ENCODE results near the gene C16orf96. TPM values are rescaled to one million over a fixed set of nuclear protein-coding genes. Genes with fewer than 3 reads are reported as not detected.

C16orf96 gene
- total RNA-seq, 1 experiment from 2014 or later = 0.10 TPM

DNA sequence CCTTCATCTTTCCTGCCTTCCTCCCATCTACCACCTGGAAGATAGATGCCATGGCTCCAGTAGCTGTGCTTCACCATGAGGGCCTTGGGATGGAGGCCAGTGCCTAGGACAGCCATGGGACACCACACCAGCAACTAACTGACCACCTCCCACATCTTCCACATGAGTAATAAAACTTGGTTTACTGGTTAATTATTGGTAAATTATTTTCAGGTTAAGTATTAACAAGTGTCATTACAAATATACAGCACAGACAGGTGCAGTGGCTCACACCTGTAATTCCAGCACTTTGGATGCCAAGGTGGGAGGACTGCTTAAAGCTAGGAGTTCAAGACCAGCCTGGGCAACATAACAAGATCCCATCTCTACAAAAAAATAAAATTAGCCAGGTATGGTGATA is 31.6 kb upstream of the C16orf96 start:
- Histone ChIP-seq H3K79me2 (ENCODE audit: insufficient read depth, low read length) (no peaks in the 10 kb centered on the region), H3K27me3 (ENCODE audit: insufficient read depth, low read length) (no peaks in the 10 kb centered on the region), H3K36me3 (ENCODE audit: control insufficient read depth in 1 of 2, insufficient read depth in 2 of 2, low read length in 2 of 2) (no peaks in the 10 kb centered on the region), H3K4me1 (ENCODE audit: control insufficient read depth in 1 of 2, insufficient read depth in 2 of 2, low read length in 2 of 2) (no peaks in the 10 kb centered on the region), H3K4me3 (replicated peaks in 1 of 2; ENCODE audit: low read depth in 1 of 2, low read length in 2 of 2) (no peak overlapping the region), H4K20me1 (ENCODE audit: insufficient read depth) (no peaks in the 10 kb centered on the region), H3K27ac (ENCODE audit: low read depth, low read length) (no peak overlapping the region), H3K4me2 (ENCODE audit: low read length) (no peak overlapping the region), H3K9me2 (ENCODE audit: insufficient read depth) (no peaks in the 10 kb centered on the region), H2AFZ (ENCODE audit: low read depth, low read length, poor library complexity, severe bottlenecking) (no peak overlapping the region), H3K9me3 (ENCODE audit: control insufficient read depth in 1 of 2, insufficient read depth in 1 of 2, low read depth in 1 of 2, low read length in 2 of 2) (no peaks in the 10 kb centered on the region), H3K9ac (ENCODE audit: low read length) (no peak overlapping the region)
- ATAC-seq (no peak), DNase-seq (ENCODE audit: low read depth, low spot score) (no peak)
- ChIA-PET RAD21 (ENCODE audit: low non-redundant PET in 1 of 2, low total read pairs in 2 of 2, uncharacterized antibody in 2 of 2, unreplicated experiment in 2 of 2) (no interaction called here), CTCF (no interaction called here), POLR2A (no interaction called here)
- BruUV-seq (replicated peaks) = no TSS peak
- no peak for TF ChIP-seq JUND (IDR thresholded peaks at IDR 0.05)
- TF ChIP-seq, protein P1, sequence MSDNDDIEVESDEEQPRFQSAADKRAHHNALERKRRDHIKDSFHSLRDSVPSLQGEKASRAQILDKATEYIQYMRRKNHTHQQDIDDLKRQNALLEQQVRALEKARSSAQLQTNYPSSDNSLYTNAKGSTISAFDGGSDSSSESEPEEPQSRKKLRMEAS (IDR thresholded peaks at IDR 0.05) = no peak
- intact Hi-C loops (cut with micrococcal nuclease) = no loop called here

DNA sequence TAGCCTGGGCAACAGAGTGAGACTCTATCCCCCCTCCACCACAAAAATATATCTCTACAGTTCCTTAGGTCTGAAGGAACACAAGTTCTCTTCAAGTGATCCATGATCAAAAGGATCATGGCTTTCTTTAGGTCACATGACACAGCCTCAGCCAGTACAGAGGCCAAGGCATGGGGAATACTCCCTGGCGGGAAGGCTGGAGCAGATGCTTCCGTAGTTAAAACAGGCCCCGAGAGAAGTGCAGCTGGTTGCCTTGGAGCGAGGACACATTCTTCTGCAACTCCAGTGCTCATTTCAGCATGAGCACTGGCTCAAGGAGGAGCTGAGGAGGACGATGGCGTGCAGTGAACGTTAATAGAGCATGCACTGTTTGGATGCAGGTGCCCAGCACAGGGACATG is 31.1 kb upstream of the C16orf96 start:
- ChIA-PET RAD21 (ENCODE audit: low non-redundant PET in 1 of 2, low total read pairs in 2 of 2, uncharacterized antibody in 2 of 2, unreplicated experiment in 2 of 2) (no interaction called here), POLR2A (no interaction called here), CTCF (no interaction called here)
- no TSS peak for BruUV-seq (replicated peaks)
- Histone ChIP-seq H3K4me1 (ENCODE audit: control insufficient read depth in 1 of 2, insufficient read depth in 2 of 2, low read length in 2 of 2) (no peaks in the 10 kb centered on the region), H3K36me3 (ENCODE audit: control insufficient read depth in 1 of 2, insufficient read depth in 2 of 2, low read length in 2 of 2) (no peaks in the 10 kb centered on the region), H3K4me3 (replicated peaks in 1 of 2; ENCODE audit: low read depth in 1 of 2, low read length in 2 of 2) (no peak overlapping the region), H3K9ac (ENCODE audit: low read length) (no peak overlapping the region), H2AFZ (ENCODE audit: low read depth, low read length, poor library complexity, severe bottlenecking) (no peak overlapping the region), H3K27ac (ENCODE audit: low read depth, low read length) (no peak overlapping the region), H3K9me3 (ENCODE audit: control insufficient read depth in 1 of 2, insufficient read depth in 1 of 2, low read depth in 1 of 2, low read length in 2 of 2) (no peaks in the 10 kb centered on the region), H3K4me2 (ENCODE audit: low read length) (no peak overlapping the region), H3K79me2 (ENCODE audit: insufficient read depth, low read length) (no peaks in the 10 kb centered on the region), H3K9me2 (ENCODE audit: insufficient read depth) (no peaks in the 10 kb centered on the region), H4K20me1 (ENCODE audit: insufficient read depth) (no peaks in the 10 kb centered on the region), H3K27me3 (ENCODE audit: insufficient read depth, low read length) (no peaks in the 10 kb centered on the region)
- DNase-seq (ENCODE audit: low read depth, low spot score) (no peak), ATAC-seq (no peak)
- intact Hi-C loops (cut with micrococcal nuclease) = no loop called here
- TF ChIP-seq RAD21 (IDR thresholded peaks at IDR 0.05; ENCODE audit: low read depth) (no peak), SIN3A (IDR thresholded peaks at IDR 0.05; ENCODE audit: low read depth) (no peak), ELF1 (IDR thresholded peaks at IDR 0.05; ENCODE audit: borderline replicate concordance, low read depth) (no peak), JUND (IDR thresholded peaks at IDR 0.05) (no peak), CBX3 (IDR thresholded peaks at IDR 0.05; ENCODE audit: low read depth) (no peak)
- TF ChIP-seq, protein P2, sequence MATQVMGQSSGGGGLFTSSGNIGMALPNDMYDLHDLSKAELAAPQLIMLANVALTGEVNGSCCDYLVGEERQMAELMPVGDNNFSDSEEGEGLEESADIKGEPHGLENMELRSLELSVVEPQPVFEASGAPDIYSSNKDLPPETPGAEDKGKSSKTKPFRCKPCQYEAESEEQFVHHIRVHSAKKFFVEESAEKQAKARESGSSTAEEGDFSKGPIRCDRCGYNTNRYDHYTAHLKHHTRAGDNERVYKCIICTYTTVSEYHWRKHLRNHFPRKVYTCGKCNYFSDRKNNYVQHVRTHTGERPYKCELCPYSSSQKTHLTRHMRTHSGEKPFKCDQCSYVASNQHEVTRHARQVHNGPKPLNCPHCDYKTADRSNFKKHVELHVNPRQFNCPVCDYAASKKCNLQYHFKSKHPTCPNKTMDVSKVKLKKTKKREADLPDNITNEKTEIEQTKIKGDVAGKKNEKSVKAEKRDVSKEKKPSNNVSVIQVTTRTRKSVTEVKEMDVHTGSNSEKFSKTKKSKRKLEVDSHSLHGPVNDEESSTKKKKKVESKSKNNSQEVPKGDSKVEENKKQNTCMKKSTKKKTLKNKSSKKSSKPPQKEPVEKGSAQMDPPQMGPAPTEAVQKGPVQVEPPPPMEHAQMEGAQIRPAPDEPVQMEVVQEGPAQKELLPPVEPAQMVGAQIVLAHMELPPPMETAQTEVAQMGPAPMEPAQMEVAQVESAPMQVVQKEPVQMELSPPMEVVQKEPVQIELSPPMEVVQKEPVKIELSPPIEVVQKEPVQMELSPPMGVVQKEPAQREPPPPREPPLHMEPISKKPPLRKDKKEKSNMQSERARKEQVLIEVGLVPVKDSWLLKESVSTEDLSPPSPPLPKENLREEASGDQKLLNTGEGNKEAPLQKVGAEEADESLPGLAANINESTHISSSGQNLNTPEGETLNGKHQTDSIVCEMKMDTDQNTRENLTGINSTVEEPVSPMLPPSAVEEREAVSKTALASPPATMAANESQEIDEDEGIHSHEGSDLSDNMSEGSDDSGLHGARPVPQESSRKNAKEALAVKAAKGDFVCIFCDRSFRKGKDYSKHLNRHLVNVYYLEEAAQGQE (IDR thresholded peaks at IDR 0.05; ENCODE audit: low read depth) = no peak
